ENCODE data around the gene PLA2G5.

The PLA2G5 gene

DNA sequence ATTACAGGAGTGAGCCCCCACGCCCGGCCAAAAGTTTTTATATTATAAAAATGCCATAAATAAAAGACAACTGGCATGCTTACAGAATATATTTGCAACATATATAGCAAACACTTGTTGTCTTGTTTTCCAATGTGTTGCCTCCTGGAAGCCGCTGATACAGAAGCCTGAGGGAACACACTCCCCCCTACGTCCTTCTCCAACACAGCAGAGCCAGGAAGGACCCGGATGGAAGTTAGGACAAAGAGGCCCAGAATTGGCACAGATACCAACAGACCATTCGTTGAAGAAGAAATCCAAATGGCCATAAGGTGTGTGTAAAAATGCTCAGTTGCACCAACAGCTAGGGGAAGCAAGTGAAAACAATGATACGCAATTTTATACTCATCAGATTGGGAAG is 1.3 kb upstream of the PLA2G5 start:
- DNase-seq (ENCODE audit: low spot score): no peak

DNA sequence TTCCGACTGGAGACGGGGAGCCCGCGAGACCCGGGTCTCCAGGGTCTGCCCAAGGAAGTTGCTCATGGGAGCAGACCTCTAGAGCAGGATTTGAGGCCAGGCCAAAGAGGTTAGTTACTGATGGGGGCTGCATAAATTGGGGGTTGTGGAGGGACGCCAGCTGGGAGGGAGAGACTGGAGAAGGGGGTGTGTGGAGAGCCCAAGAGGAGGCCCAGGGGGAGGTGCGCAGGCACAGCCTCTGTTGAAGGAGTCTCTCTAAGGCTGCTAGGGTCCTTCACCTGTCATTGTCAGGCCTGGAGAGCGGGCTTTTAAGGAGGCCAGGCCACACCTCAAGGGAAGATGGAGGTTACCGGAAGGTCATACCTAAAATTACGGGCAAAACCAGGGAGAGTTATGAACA is 363 bp downstream of the PLA2G5 start:
- DNase-seq (ENCODE audit: low spot score): no peak

- DNase-seq (ENCODE audit: low spot score): no peak
Observed at GRCh38 chr1:20071416-20071815, 1.4 kb downstream of the PLA2G5 start.

GRCh38 chr1:20072771-20073170 is 2.8 kb downstream of the PLA2G5 start:
- DNase-seq (ENCODE audit: low spot score): no peak

GRCh38 chr1:20073256-20073655 is 3.3 kb downstream of the PLA2G5 start:
- no peak for DNase-seq (ENCODE audit: low spot score)

GRCh38 chr1:20074055-20074724 is 4.2 kb downstream of the PLA2G5 start:
- no peak for DNase-seq (ENCODE audit: low spot score)

DNA sequence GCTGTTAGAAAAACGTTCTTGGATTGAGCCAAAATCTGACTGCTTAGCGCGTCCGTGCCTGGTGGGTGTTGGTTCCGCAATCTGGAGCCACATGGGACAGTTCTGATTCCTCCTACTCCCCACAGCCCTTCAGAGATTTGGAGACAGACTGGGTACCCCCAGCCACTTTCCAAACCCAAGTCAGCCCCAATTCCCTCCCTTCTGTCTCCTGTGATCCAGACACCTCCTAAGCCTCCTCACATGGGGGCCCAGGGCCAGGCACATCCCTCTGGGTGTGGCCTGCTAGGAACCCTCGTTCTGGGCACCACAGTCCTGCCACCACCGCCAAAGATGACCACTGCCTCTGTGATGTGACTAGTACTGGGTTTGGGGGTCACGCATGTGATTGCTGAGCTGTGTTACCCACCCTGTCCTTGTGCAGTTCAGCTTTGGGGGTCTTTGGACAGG is 4.8 kb downstream of the PLA2G5 start:
- DNase-seq (ENCODE audit: low spot score): no peak

DNA sequence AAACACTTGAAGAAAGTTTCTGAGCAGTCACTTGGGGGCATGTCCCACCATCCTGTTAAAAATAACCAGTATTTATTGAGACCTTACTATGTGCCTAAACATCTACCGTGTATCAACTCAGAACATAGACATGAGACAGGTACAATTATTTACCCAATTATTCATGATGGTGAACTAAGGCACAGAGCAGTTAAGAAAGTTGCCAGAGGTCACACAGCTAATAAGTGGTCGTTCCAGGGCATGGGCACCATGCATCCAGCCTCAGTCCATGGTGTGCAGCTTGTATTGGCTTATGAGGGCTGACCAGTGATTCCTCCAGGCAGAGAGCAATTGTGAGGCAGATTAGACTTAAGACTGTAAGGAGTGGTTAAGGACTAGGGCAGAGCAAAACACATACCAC is 5.4 kb downstream of the PLA2G5 start:
- no peak for DNase-seq (ENCODE audit: low spot score)

GRCh38 chr1:20076223-20076622 is 6.2 kb downstream of the PLA2G5 start:
- no peak for DNase-seq (ENCODE audit: low spot score)

DNA sequence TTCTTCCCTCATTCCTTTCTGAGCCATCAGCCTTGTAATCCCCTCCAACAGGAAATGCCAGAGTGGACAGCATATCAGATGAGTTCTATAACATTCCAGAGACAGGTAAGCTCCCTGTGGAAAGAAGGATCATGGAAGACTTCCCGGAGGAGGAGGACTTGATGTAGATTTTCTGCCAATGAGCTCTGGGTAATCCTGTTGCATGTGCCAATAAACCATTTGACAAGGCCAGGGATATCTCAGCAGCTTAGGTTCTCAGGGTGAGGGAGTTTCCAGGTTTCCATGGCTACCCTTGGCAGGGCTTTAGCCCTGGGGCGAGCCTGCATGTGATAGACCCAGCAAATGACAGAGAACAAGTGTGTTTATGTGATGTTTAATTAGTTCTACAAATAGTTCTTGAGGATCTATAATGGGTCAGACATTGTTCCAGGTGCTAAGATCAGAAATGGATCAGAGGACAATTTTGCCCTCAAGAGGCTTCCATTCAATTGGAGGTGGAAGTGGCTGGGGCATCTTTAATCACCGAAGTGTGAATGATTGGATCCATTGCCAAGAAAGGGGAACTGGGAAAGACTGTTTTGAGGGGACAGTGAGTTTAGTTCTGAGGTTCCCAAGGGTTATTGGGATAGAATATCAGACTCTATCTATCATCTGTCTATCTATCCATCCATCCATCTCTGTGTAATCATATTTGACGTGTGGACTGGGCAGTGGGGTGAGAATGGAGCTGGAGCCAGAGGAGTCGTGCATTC is 6.9 kb downstream of the PLA2G5 start:
- no peak for DNase-seq (ENCODE audit: low spot score)

DNA sequence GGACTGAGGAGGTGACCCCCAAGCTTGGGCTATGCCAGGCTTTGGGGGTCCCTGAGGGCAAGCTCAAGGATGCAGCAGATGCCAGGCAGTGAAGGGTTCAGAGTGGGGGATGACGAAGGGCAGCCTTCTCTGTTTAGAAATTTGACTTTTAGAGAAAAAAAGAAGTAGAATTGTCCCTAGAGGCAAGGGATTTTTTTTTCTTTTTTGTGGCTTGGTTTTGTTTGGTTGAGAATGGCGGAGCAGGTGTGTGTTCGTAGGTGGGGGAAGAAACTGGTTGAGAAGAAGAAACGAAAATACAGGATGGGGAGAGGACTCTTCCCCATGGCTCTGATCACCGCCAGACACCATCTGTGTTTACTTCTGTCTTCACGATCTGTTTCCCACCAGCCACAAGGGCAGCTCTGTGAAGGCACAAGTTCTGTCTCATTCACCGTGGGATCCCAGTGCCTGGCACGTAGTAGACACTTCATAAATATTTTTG is 8.2 kb downstream of the PLA2G5 start:
- DNase-seq (ENCODE audit: low spot score): no peak

- no peak for DNase-seq (ENCODE audit: low spot score)
Observed at GRCh38 chr1:20078711-20079110, 8.7 kb downstream of the PLA2G5 start.

DNA sequence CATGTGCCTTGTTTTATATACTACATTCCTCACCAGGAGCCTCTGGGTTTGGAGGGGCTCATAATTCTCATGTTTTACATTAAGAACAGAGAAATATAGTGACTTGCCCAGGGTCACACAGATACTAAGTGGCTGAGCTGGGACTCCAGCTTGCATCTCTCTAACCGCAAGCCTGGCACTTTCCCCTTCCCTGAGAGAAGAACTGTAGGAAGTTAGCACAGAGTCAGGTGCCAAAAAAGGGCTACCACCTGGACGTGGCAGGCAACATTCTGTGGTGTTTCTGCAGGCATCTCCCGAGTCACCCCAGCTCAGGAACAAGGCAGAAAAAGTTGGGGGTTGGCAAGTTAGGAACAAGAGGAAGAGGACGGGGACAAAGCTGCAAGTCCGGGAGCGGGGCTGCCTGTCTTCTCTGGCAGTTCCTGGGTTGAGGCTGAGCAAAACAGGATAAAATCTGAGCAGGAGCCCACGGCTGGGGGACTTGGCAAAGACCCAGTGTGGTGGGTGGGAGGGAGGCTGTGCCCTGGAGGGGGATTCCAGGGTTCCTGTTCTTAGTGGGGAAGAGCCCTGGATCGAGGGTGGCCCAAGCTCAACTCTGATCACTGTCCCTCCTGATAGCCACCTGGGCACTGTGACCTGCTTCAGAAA is 9.8 kb downstream of the PLA2G5 start:
- peak; percentile 44 for DNase-seq (ENCODE audit: low spot score)

- peak; percentile 66 for DNase-seq (ENCODE audit: low spot score)
Observed at GRCh38 chr1:20080441-20081352, 10.7 kb downstream of the PLA2G5 start.

DNA sequence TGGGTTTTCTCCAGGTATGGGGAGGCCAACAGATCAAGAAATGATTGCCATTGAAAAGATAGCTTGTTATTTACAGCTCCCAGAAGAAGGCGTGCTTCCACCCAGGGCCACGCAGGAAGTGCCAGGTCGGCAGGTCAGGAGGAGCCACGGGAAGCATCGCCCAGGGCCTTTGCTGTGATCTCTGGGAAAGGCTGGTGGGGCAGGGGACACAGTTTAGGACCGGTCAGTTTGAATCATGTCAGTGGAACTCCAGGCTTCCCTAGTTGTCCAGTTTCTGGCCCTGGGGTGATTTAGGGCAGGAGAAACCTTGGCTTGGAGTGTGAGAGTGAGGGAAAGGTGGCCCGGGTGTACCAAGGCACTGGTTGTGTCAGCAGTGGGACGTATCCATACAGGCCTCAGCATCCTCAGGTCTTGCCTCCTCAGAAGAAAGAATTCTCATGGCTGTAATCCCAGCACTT is 11.4 kb downstream of the PLA2G5 start:
- DNase-seq (ENCODE audit: low spot score): no peak

DNA sequence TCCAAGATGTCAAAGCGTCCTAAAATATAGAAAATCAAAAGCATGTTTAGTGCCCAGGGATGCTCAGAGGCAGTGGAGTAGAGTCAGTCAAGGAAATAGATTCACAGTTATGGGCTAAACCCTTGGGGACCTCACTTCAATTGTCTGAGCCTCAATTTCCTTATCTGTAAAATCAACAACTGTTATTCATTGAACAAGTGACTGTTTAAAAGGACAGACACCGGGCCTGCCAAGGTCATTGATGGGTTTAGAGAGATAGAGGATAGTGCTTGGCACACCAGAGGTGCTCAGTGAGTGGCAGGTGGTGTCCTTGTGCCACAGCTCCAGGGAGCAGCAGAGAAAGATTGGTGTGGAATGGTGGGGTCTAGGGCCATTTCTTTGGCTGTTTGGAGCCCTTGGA is 12.8 kb downstream of the PLA2G5 start:
- no peak for DNase-seq (ENCODE audit: low spot score)

DNA sequence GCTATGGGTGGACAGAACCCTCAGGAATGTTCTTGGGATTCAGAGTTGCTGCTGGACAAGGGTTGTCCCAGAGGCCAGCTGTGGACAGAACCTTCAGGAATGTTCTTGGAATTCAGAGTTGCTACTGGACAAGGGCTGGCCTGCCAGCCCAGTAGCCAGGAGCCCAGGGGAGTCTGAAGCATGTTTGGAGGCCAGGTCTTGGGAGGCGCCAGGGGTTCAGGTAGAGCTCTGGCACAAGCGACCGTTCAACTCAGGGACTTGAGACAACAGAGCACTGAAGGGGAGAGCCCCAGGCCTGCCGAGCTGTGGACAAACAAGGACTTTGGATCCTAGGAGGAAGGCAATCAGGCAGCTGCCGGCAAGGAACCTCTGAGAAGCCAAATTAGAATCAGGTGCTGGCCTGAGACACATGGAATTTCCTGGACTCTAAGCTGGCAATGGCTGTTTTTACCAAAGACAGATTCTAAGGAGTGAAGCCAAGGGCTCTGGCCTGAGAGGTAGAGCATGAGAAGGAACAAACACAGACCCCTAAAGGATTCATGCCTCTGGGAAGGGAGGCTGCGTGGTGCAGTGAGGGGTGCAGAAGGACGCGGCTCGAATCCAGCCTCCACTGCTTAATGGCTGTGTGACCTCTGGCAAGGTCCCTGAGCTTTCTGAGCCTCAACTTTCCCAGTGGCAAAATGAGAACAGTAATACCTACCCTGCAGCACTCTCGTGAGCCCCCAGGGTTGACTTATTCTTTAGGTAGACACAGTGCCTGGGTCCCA is 13.4 kb downstream of the PLA2G5 start:
- no peak for DNase-seq (ENCODE audit: low spot score)

DNA sequence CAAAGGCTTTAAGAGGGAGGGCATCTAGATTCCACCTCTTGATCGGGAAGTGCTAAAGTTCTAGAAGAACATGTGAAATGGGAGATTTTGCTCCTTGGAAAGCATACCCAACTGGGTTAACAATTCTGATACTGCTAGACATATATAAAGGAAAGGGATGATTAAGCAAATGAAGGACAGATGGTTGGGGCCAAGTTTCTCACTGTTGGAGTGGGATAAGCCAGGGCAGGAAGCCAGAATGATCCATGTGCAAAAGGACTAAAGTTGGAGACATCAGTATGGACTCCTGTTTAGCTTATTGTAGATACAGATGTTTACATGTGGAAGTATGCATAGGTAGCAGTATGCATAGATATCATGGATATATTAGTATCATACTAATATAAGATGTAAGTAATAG is 16.8 kb downstream of the PLA2G5 start:
- no peak for DNase-seq (ENCODE audit: low spot score)

- DNase-seq (ENCODE audit: low spot score): no peak
Observed at GRCh38 chr1:20087668-20088067, 17.7 kb downstream of the PLA2G5 start.

- DNase-seq (ENCODE audit: low spot score): no peak
Observed at GRCh38 chr1:20089328-20090077, 19.5 kb downstream of the PLA2G5 start.
